ENCODE measurements around the gene OR51A4.

GRCh38 chr11:4903484-4903883 is 43.9 kb downstream of the OR51A4 start, which contains the start of gene OR51A7:
- TF ChIP-seq CTCF (conservative IDR thresholded peaks at IDR 0.05; ENCODE audit: low read length): no peak
- TF ChIP-seq EZH2phosphoT487 (IDR thresholded peaks at IDR 0.05; ENCODE audit: borderline replicate concordance, low read depth, low read length): no peak
